CD8-positive, alpha-beta memory T cell (primary cell): ENCODE measurements around the gene NR2E3. TPM values are rescaled to one million over a fixed set of nuclear protein-coding genes. Genes with fewer than 3 reads are reported as not detected.
A peak's percentile ranks its signal among the peaks of the same experiment; 100 is the strongest.

Experiments
- CTCF ChIA-PET: fragments of 350-600 bp; sonication (Branson Sonifier 250); formaldehyde crosslinking; loops from one replicate; lab custom pipeline; 2021; ENCODE audit warnings: antibody characterized with exemption; lab: Charles Lee
- POLR2A ChIA-PET: fragments of 350-600 bp; sonication (Branson Sonifier 250); formaldehyde crosslinking; loops from one replicate; lab custom pipeline; 2021; ENCODE audit warnings: antibody characterized with exemption; lab: Charles Lee
- DNase-seq, 5 donors: peaks; one replicate each; pipeline versions ENCODE4 v3.0.0 to v3.0.0-alpha.2; 2020 to 2022; ENCODE audit warnings: mixed read lengths in 1 of 5
- H3K27ac ChIP-seq: one replicate; pipeline ENCODE4 v1.7.0; 2013; ENCODE audit warnings: low read depth, mild to moderate bottlenecking, low read length, moderate library complexity
- H3K27me3 ChIP-seq: 2 replicates; pipeline ENCODE4 v1.7.0; 2013; ENCODE audit warnings: low read length, mild to moderate bottlenecking; ENCODE audit not compliant: insufficient read depth, poor library complexity, severe bottlenecking
- H3K36me3 ChIP-seq: 2 replicates; pipeline ENCODE4 v1.7.0; 2013; ENCODE audit warnings: mild to moderate bottlenecking, low read length, moderate library complexity; ENCODE audit not compliant: insufficient read depth
- H3K4me1 ChIP-seq: 2 replicates; pipeline ENCODE4 v1.7.0; 2013; ENCODE audit warnings: mild to moderate bottlenecking, low read length, moderate library complexity; ENCODE audit not compliant: insufficient read depth
- H3K4me3 ChIP-seq: 2 replicates; pipeline ENCODE4 v1.7.0; 2013; ENCODE audit warnings: mild to moderate bottlenecking, low read length
- H3K9me3 ChIP-seq: 2 replicates; pipeline ENCODE4 v1.7.0; 2013; ENCODE audit warnings: mild to moderate bottlenecking, low read length
- H3K27ac Mint-ChIP-seq, 8 donors: one replicate each; pipeline ENCODE4 v1.8.0; 2020 to 2021; ENCODE audit warnings: mixed read lengths in 8 of 8, mild to moderate bottlenecking in 6 of 8, inconsistent platforms in 3 of 8, moderate library complexity in 3 of 8
- H3K27me3 Mint-ChIP-seq, 2 donors: one replicate each; pipeline ENCODE4 v1.8.0; 2020 to 2021; ENCODE audit warnings: mixed read lengths in 2 of 2, mild to moderate bottlenecking in 1 of 2, moderate library complexity in 1 of 2
- H3K36me3 Mint-ChIP-seq, 3 donors: one replicate each; pipeline ENCODE4 v1.8.0; 2020 to 2021; ENCODE audit warnings: mixed read lengths in 3 of 3, inconsistent platforms in 1 of 3, mild to moderate bottlenecking in 1 of 3
- H3K4me1 Mint-ChIP-seq, 3 donors: one replicate each; pipeline ENCODE4 v1.8.0; 2020 to 2021; ENCODE audit warnings: mixed read lengths in 3 of 3, inconsistent platforms in 1 of 3, mild to moderate bottlenecking in 1 of 3
- H3K4me3 Mint-ChIP-seq, 7 donors: one replicate each; pipeline ENCODE4 v1.8.0; 2020 to 2021; ENCODE audit warnings: mixed read lengths in 7 of 7, mild to moderate bottlenecking in 6 of 7, moderate library complexity in 4 of 7, inconsistent platforms in 2 of 7
- H3K9me3 Mint-ChIP-seq, 5 donors: one replicate each; pipeline ENCODE4 v1.8.0; 2020 to 2022; ENCODE audit warnings: mixed read lengths in 5 of 5, mild to moderate bottlenecking in 3 of 5, moderate library complexity in 2 of 5, inconsistent platforms in 1 of 5
- polyA plus RNA-seq: library from polyadenylated mRNA; unstranded; fragments of 300-500 nt; fragmentation: Illumina TruSeq; gene quantifications from one replicate; pipeline ENCODE4 v1.2.3, GENCODE V29; 2021
- total RNA-seq, 2 experiments: library from RNA; stranded (reverse); gene quantifications; one replicate each; pipeline ENCODE4 v1.2.3, GENCODE V29; 2021

Gene NR2E3
- total and polyA plus RNA-seq, 3 experiments from 2014 or later, result not detected

GRCh38 chr15:71800190-71800589 is 10.2 kb upstream of the NR2E3 start:
- no peaks in the 10 kb centered on the region for H3K4me1 Mint-ChIP-seq
- no peaks in the 10 kb centered on the region for H3K4me1 ChIP-seq
- DNase-seq, result no peak
- no peak overlapping the region for H3K27ac ChIP-seq
- H3K36me3 ChIP-seq, result no peaks in the 10 kb centered on the region
- ChIA-PET POLR2A (no interaction called here), CTCF (interaction anchor here (1.9 kb wide), 1 partner anchor 57 kb away, joined by 6 read pairs; no protein-coding TSS in a partner anchor)
- no peak overlapping the region for H3K4me3 ChIP-seq
- H3K27me3 ChIP-seq, result no peaks in the 10 kb centered on the region
- no peaks in the 10 kb centered on the region for H3K9me3 ChIP-seq
- H3K9me3 Mint-ChIP-seq, result no peaks in the 10 kb centered on the region
- no peaks in the 10 kb centered on the region for H3K36me3 Mint-ChIP-seq
- H3K27ac Mint-ChIP-seq, result peak overlapping the region in 1 of 8 donors; percentile 32
- peaks cover 10 to 30% of the 10 kb centered on the region in 2 donors for H3K27me3 Mint-ChIP-seq
- no peak overlapping the region for H3K4me3 Mint-ChIP-seq

DNA sequence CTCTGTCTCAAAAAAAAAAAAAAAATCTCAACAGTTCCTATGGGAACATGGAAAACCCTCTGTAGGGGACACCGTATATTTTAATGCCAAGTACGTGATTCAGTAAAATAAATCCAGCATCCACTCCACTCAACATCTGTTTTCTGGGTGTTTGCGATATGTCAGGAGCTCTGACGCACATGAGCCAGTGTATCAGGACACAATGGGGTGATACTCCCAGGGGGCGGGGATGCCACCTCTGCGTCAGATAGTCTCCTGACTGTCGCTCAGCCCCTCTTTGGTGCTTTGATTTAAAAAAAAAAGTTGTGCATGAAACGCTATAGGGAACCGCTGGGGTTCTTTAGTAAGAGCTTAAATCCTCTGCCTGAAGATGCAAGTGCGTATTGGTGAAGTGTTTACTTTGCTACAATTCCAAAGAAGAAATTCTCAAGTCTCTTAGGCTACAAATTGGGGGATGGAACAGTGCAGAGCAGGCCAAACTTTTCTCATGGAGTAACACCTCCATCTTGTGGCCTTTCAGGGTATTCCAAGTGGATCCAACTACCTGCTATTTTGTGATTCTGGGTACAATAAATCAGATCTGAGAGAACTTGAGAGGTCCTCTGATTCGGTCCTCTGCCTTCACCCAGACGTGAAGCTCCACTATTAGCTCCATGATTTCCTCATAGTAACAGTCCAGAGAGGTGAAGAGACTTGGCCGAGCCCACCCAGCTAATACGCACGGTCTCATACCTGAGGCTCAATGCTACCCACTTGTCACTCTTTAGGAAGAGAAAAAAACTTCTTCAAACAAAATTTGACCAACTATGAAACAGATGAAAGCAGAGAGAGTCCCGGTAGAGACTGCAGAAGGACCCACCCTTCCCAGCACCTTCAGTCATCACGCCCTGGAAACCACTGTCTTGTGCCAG is 9.3 kb upstream of the NR2E3 start:
- Mint-ChIP-seq H3K4me3 (no peak overlapping the region), H3K4me1 (no peaks in the 10 kb centered on the region), H3K36me3 (no peaks in the 10 kb centered on the region), H3K9me3 (no peaks in the 10 kb centered on the region), H3K27me3 (peaks cover 11 to 31% of the 10 kb centered on the region in 2 donors), H3K27ac (no peak overlapping the region)
- H3K36me3 ChIP-seq, result no peaks in the 10 kb centered on the region
- no peaks in the 10 kb centered on the region for H3K4me1 ChIP-seq
- DNase-seq, result no peak
- ChIA-PET POLR2A (no interaction called here), CTCF (interaction anchor here (1.9 kb wide), 1 partner anchor 58 kb away, joined by 6 read pairs; no protein-coding TSS in a partner anchor)
- no peaks in the 10 kb centered on the region for H3K27me3 ChIP-seq
- H3K27ac ChIP-seq, result no peak overlapping the region
- no peaks in the 10 kb centered on the region for H3K9me3 ChIP-seq
- H3K4me3 ChIP-seq, result no peak overlapping the region

DNA sequence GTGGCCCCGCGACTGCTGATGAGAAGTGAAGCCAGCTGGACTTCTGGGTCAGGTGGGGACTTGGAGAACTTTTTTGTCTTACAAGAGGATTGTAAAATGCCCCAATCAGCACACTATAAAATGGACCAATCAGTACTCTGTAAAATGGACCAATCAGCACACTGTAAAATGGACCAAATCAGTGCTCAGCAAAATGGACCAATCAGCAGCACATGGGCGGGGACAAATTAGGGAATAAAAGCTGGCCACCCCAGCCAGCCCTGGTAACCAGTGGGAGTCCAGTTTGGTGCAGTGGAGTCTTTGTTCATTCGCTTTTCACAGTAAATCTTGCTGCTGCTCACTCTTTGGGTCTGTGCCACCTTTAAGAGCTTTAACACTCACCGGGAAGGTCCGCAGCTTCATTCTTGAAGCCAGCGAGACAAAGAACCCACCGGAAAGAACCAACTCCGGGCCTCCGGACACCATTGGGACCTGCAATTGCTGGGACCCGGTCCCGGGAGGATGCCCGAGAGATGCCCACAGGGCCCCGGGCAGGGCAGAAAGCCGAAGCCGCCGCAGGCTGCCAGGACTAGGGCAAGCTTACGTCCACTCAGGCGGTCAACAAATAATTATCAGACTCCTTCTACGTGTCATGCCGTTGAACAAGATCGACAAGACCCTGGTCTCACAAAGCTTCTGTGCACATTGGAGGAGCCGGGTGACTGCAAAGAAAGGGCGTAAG is 8.3 kb upstream of the NR2E3 start:
- Mint-ChIP-seq H3K9me3 (no peaks in the 10 kb centered on the region), H3K27me3 (peaks cover 11 to 31% of the 10 kb centered on the region in 2 donors), H3K27ac (no peak overlapping the region), H3K4me3 (no peak overlapping the region), H3K36me3 (no peaks in the 10 kb centered on the region), H3K4me1 (no peaks in the 10 kb centered on the region)
- Histone ChIP-seq H3K4me1 (no peaks in the 10 kb centered on the region), H3K36me3 (no peaks in the 10 kb centered on the region), H3K4me3 (no peak overlapping the region), H3K27me3 (no peaks in the 10 kb centered on the region), H3K27ac (no peak overlapping the region), H3K9me3 (no peaks in the 10 kb centered on the region)
- ChIA-PET CTCF (interaction anchor here (1.9 kb wide), 1 partner anchor 59 kb away, joined by 6 read pairs; no protein-coding TSS in a partner anchor), POLR2A (interaction anchor here (0.6 kb wide), 1 partner anchor 509 kb away, joined by 3 read pairs; no protein-coding TSS in a partner anchor)
- no peak for DNase-seq

- Mint-ChIP-seq H3K27me3 (peaks cover 11 to 31% of the 10 kb centered on the region in 2 donors), H3K9me3 (no peaks in the 10 kb centered on the region), H3K36me3 (no peaks in the 10 kb centered on the region), H3K4me1 (no peaks in the 10 kb centered on the region), H3K27ac (no peak overlapping the region), H3K4me3 (peak overlapping the region in 1 of 7 donors; percentile 61)
- H3K27ac ChIP-seq, result no peak overlapping the region
- no peak for DNase-seq
- H3K36me3 ChIP-seq, result no peaks in the 10 kb centered on the region
- ChIA-PET CTCF (no interaction called here), POLR2A (no interaction called here)
- no peak overlapping the region for H3K4me3 ChIP-seq
- H3K9me3 ChIP-seq, result no peaks in the 10 kb centered on the region
- H3K4me1 ChIP-seq, result no peaks in the 10 kb centered on the region
- H3K27me3 ChIP-seq, result no peaks in the 10 kb centered on the region
Measured at GRCh38 chr15:71802770-71803169, 7.6 kb upstream of the NR2E3 start.

DNA sequence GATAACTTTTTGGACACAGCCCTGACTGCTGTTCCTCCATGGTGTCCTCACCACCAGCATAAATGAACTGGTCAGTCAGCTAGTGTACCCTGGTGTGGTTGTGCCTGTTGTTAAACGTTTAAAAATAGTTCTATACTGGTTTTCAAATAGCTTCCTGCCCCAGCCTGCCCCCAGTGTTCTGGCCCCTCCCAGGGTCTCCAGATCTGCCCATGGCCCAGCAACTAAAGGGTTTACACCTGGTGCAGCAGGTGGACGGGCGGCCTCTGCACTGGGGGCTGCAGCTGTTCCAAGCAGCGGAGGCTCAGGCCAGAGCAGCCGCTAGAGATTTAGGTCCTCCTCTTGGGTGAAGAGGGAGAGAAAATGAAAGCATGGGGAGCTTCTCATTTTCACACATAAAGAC is 6.1 kb upstream of the NR2E3 start:
- no peaks in the 10 kb centered on the region for H3K36me3 Mint-ChIP-seq
- no peaks in the 10 kb centered on the region for H3K4me1 Mint-ChIP-seq

DNA sequence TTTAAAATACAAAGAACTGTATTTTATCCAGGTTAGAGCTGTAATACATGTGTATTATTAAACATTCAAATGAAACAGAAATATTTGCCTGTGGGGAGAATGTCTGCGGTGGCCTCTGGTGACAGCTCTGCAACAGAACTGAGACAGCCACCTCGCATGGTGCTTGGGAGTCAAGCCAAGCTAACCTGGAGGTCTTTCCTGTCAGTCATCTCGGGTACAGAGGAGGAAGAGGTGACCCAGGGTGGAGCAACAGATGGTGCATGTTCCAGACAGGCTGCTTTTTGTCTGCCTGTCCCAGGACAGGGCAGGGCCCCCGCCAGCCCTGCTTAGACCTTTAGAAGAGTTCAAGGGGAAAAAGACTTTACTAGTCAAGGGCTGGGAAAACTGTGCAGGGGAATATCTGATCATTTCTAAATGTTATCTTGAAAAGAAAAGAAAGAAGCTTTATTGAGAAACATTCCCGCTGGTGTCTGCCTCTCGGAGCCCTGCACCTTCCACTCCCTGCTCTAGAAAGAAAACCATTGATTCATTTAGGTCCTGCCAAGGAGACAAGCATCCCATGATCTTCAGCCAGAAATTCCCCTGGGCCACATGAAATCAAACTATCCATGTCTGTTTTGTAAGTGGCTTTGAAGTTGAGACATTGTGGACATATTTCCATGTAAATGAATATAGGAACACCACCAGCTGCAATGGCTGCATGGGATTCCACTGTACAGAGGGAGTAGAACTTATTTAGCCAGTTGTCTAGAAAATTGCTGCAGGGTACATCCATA is 5.5 kb upstream of the NR2E3 start:
- Mint-ChIP-seq H3K27ac (no peak overlapping the region), H3K27me3 (peaks cover 11 to 35% of the 10 kb centered on the region in 2 donors), H3K4me3 (no peak overlapping the region), H3K9me3 (no peaks in the 10 kb centered on the region), H3K36me3 (no peaks in the 10 kb centered on the region), H3K4me1 (no peaks in the 10 kb centered on the region)
- Histone ChIP-seq H3K4me1 (no peaks in the 10 kb centered on the region), H3K27ac (no peak overlapping the region), H3K27me3 (no peaks in the 10 kb centered on the region), H3K9me3 (no peaks in the 10 kb centered on the region), H3K4me3 (no peak overlapping the region), H3K36me3 (no peaks in the 10 kb centered on the region)
- no peak for DNase-seq
- ChIA-PET POLR2A (no interaction called here), CTCF (interaction anchor here (2.1 kb wide), 1 partner anchor 351 kb away, joined by 5 read pairs; no protein-coding TSS in a partner anchor)

More for the DNA sequence above, 6.1 kb upstream of the NR2E3 start:
- no peaks in the 10 kb centered on the region for H3K4me1 ChIP-seq
- Mint-ChIP-seq H3K27ac (no peak overlapping the region), H3K27me3 (peaks cover 11 to 36% of the 10 kb centered on the region in 2 donors), H3K9me3 (no peaks in the 10 kb centered on the region), H3K4me3 (no peak overlapping the region)
- ChIA-PET POLR2A (no interaction called here), CTCF (interaction anchor here (2.1 kb wide), 1 partner anchor 352 kb away, joined by 5 read pairs; no protein-coding TSS in a partner anchor)
- no peaks in the 10 kb centered on the region for H3K27me3 ChIP-seq
- no peaks in the 10 kb centered on the region for H3K9me3 ChIP-seq
- no peaks in the 10 kb centered on the region for H3K36me3 ChIP-seq
- H3K4me3 ChIP-seq, result no peak overlapping the region
- DNase-seq, result no peak
- no peak overlapping the region for H3K27ac ChIP-seq

GRCh38 chr15:71806452-71806931 is 3.9 kb upstream of the NR2E3 start:
- H3K9me3 ChIP-seq, result no peaks in the 10 kb centered on the region
- H3K4me3 ChIP-seq, result no peak overlapping the region
- Mint-ChIP-seq H3K27ac (no peak overlapping the region), H3K4me3 (no peak overlapping the region), H3K9me3 (no peaks in the 10 kb centered on the region), H3K27me3 (peaks cover 8 to 23% of the 10 kb centered on the region in 2 donors), H3K36me3 (no peaks in the 10 kb centered on the region), H3K4me1 (no peaks in the 10 kb centered on the region)
- H3K36me3 ChIP-seq, result no peaks in the 10 kb centered on the region
- H3K4me1 ChIP-seq, result no peaks in the 10 kb centered on the region
- no peak overlapping the region for H3K27ac ChIP-seq
- no peaks in the 10 kb centered on the region for H3K27me3 ChIP-seq
- ChIA-PET POLR2A (no interaction called here), CTCF (no interaction called here)
- no peak for DNase-seq
